ENCODE data around the gene DACT3. TPM values are rescaled to one million over a fixed set of nuclear protein-coding genes. Genes with fewer than 3 reads are reported as not detected.

Gene DACT3
- total RNA-seq, 4 donors from 2014 or later, result 0.26 to 1.0 (median 0.39) TPM

DNA sequence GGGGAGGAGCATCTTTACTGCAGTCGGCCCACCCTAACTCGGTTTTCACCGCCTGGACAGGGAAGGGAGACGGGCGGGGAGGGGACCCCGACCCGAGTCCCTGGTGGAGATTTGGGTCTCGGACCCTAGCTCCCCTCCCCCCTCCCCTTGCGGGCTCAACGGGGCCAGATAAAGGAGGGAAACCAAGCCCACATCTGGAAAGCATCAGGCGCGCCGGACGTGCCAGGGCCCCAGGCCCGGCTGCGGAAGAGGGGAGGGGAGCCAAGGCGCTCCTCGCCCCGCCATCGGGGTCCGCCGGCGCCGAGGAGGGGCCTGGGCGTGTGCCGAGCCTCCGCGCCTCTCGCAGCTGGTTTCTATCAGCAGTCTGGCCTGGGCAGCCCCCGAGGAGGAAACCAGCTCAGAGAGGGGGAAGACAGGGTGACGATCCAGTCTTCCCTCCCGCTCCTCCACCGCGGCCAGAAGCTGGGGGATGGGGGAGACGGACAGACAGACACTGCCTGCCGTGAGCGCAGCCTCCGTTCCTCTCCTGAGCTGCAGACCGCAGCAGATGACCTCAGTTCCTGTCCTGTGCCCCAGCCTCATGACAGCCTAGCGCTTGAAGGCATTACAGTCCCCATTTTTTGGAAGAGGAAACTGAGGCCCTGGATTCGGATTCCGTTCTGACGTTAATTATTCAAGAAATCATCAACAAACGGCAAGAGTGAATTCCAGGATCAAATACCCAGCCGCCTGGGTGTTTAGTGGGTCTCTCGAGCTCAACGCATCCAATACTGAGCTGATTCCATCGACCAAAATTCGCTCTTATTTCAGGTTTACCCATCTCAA lies 21.4 kb downstream of the DACT3 start:
- TF ChIP-seq POLR2A (IDR thresholded peaks at IDR 0.05), result no peak
- TF ChIP-seq, protein P1, sequence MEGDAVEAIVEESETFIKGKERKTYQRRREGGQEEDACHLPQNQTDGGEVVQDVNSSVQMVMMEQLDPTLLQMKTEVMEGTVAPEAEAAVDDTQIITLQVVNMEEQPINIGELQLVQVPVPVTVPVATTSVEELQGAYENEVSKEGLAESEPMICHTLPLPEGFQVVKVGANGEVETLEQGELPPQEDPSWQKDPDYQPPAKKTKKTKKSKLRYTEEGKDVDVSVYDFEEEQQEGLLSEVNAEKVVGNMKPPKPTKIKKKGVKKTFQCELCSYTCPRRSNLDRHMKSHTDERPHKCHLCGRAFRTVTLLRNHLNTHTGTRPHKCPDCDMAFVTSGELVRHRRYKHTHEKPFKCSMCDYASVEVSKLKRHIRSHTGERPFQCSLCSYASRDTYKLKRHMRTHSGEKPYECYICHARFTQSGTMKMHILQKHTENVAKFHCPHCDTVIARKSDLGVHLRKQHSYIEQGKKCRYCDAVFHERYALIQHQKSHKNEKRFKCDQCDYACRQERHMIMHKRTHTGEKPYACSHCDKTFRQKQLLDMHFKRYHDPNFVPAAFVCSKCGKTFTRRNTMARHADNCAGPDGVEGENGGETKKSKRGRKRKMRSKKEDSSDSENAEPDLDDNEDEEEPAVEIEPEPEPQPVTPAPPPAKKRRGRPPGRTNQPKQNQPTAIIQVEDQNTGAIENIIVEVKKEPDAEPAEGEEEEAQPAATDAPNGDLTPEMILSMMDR (IDR thresholded peaks at IDR 0.05 in 4 of 5, conservative IDR thresholded peaks at IDR 0.05 in 1 of 5), result no peak
- no peaks in the 10 kb centered on the region for H3K9me3 ChIP-seq
- H3K4me1 ChIP-seq, result peaks cover 14 to 15% of the 10 kb centered on the region in 2 donors
- H3K4me3 ChIP-seq, result peak overlapping the region; percentile 17 to 53 (median 38)
- peaks cover 30 to 45% (median 35%) of the 10 kb centered on the region in 3 donors for H3K27me3 ChIP-seq
- intact Hi-C loops (cut with DNase I; ENCODE audit: low total_unique reads), result no loop called here
- H3K27ac ChIP-seq, result peak overlapping the region in 2 of 4 donors; percentile 16 to 64
- no peaks in the 10 kb centered on the region for H3K36me3 ChIP-seq
- DNase-seq (no peak), ATAC-seq (no peak)
- in situ Hi-C loops (cut with MboI; ENCODE audit: low sequenced_read_pairs in 4 of 4), result no loop called here

DNA sequence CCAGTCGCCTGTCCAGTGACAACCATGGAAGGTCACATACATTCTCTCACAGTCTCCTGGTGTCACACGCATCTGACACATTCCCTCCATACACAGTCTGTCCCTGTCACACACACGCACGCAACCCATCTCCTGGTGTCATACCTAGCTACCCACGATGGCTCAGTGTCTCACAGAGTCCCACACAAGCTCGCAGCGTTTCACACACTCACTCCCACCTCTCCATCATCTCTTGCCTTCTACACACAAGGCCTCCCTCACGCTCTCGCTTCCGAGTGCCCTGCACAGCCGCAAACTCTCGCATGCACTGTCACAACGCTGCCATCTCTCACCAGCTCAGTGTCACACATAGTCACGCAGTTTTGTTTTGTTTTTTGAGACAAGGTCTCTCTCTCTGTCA lies 23.8 kb downstream of the DACT3 start:
- H3K27ac ChIP-seq, result no peak overlapping the region
- no peaks in the 10 kb centered on the region for H3K9me3 ChIP-seq
- no peak overlapping the region for H3K4me3 ChIP-seq
- DNase-seq (no peak), ATAC-seq (no peak)
- intact Hi-C loops (cut with DNase I; ENCODE audit: low total_unique reads), result no loop called here
- peaks cover 46 to 60% (median 52%) of the 10 kb centered on the region in 3 donors for H3K27me3 ChIP-seq
- in situ Hi-C loops (cut with MboI; ENCODE audit: low sequenced_read_pairs in 4 of 4), result no loop called here
- H3K4me1 ChIP-seq, result peaks cover 18 to 24% of the 10 kb centered on the region in 2 donors
- no peak for TF ChIP-seq POLR2A (IDR thresholded peaks at IDR 0.05)
- TF ChIP-seq, protein P1 (IDR thresholded peaks at IDR 0.05 in 4 of 5, conservative IDR thresholded peaks at IDR 0.05 in 1 of 5), result no peak
- no peaks in the 10 kb centered on the region for H3K36me3 ChIP-seq

DNA sequence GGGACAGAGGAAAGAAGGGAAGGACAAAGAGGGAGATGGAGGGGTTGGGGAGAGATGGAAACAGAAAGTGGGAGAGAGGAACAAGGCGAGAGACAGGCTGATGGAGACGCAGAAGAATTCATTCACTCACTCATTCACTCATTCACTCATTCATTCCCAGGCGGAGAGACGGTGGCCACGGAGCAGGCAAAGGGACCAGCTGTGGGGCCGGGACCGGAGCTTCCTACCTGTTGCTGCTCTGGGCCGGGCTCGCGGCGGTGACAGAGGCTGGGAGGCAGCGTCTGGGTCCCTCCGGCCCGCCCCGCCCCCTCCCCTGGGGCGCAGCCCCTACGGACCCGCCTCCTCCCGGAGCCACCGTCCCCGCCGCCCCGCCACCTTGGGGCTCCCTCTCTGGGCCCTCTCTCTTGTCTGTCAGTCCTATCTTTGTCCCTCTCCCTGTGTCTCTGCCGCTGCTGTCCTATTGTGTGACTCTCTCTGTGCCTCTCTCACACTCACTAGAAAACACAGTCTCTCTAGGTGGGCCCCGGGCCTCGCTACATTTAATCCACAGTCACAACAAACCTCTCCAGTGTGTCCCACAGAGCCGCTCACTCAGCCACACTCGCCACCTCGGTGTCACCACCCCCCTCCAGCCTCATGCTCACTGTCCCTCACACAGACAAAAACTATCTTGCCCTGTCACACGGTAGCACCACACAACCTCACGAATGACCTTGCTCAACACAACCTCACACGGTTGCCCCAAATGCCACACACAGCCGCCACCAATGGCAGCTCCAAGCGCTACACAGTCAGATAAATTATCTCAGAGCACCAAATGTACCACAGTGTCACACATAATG lies 24.8 kb downstream of the DACT3 start, which contains the start of gene GNG8:
Gene GNG8 (minus strand): TSS at position 283 of the 842 bp plus-strand sequence. CDS start 1,520 bp downstream, outside the sequence.
- intact Hi-C loops (cut with DNase I; ENCODE audit: low total_unique reads) (no loop called here), in situ Hi-C loops (cut with MboI; ENCODE audit: low sequenced_read_pairs in 4 of 4) (no loop called here)
- Histone ChIP-seq H3K27ac (no peak within 1 kb of the TSS), H3K4me3 (no peak within 1 kb of the TSS), H3K27me3 (peaks cover 45 to 56% (median 52%) of the 10 kb centered on the region in 3 donors), H3K9me3 (no peaks in the 10 kb centered on the region), H3K36me3 (no peaks in the 10 kb centered on the region), H3K4me1 (peaks cover 18 to 24% of the 10 kb centered on the region in 2 donors)
- no peak for ATAC-seq
- TF ChIP-seq POLR2A (IDR thresholded peaks at IDR 0.05), result no peak
- TF ChIP-seq, protein P1 (IDR thresholded peaks at IDR 0.05 in 4 of 5, conservative IDR thresholded peaks at IDR 0.05 in 1 of 5), result no peak
- no peak for DNase-seq

DNA sequence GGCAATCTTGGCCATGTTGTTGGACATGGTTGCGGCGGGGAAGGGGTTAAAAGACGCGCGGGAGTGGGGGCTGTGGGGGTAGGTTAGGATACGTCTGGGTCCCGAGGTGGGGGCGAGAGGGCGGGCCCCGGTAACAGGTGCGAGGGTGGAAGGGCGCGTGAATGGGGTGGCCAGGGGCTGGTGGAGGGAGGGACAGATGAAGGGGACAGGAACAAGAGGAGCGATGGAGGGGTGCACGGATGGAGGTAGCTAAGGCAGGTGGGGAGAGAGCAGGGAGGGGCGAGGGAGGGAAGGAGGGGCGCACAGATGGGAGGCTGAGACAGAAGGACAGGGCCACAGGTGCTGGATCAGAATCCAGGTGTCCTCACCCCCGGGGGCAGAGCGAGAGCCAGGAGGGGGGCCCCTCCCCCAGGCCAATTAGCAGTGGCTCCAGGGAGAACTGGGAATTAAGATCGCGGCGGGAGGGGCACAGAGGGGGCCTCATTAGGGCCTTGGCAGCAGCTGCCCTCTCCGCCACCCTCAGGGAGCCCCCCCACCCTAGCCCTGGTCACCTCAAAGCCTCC lies 26.2 kb downstream of the DACT3 start:
- Histone ChIP-seq H3K36me3 (no peaks in the 10 kb centered on the region), H3K9me3 (no peaks in the 10 kb centered on the region), H3K27me3 (peaks cover 34 to 42% (median 39%) of the 10 kb centered on the region in 3 donors), H3K4me3 (peak overlapping the region in 2 of 4 donors; percentile 38 to 43), H3K27ac (no peak overlapping the region), H3K4me1 (peaks cover 18 to 23% of the 10 kb centered on the region in 2 donors)
- intact Hi-C loops (cut with DNase I; ENCODE audit: low total_unique reads), result loop anchor here (1.0 kb wide), 1 partner anchor 27 kb away; the partner anchor contains the start of gene DACT3
- TF ChIP-seq, protein P1 (IDR thresholded peaks at IDR 0.05 in 4 of 5, conservative IDR thresholded peaks at IDR 0.05 in 1 of 5), result no peak
- no peak for TF ChIP-seq POLR2A (IDR thresholded peaks at IDR 0.05)
- DNase-seq (no peak), ATAC-seq (no peak)
- in situ Hi-C loops (cut with MboI; ENCODE audit: low sequenced_read_pairs in 4 of 4), result no loop called here

All from gastrocnemius medialis (tissue), 4 donors.